Subcutaneous adipose tissue (tissue), 4 donors: Measurements from ENCODE around the gene FLT3LG. TPM values are rescaled to one million over a fixed set of nuclear protein-coding genes. Genes with fewer than 3 reads are reported as not detected.

Experiments
- CTCF ChIP-seq: fragments of 450-650 bp; IDR thresholded peaks from one replicate; pipeline ENCODE4 v1.5.1; 2016; ENCODE audit warnings: low read depth, mild to moderate bottlenecking, control low read depth, antibody characterized with exemption, moderate library complexity
- total RNA-seq, 4 donors: library from RNA; depleted of rRNA; stranded (reverse); fragments of >200 nt; gene quantifications; one replicate each; pipeline ENCODE4 v1.1.0, GENCODE V29; 2016

The FLT3LG gene
- total RNA-seq, 4 donors from 2014 or later, result 3.2 to 11.5 (median 4.4) TPM

GRCh38 chr19:49430172-49430677 is 43.8 kb upstream of the FLT3LG start:
- no peak for TF ChIP-seq CTCF

- TF ChIP-seq CTCF, result no peak
Observed at GRCh38 chr19:49430678-49431329, 43.2 kb upstream of the FLT3LG start.

GRCh38 chr19:49431330-49431749 is 42.7 kb upstream of the FLT3LG start:
- no peak for TF ChIP-seq CTCF

- no peak for TF ChIP-seq CTCF
Observed at GRCh38 chr19:49432141-49433073, 41.6 kb upstream of the FLT3LG start.

- TF ChIP-seq CTCF, result no peak
Observed at GRCh38 chr19:49433240-49433901, 40.6 kb upstream of the FLT3LG start.

- TF ChIP-seq CTCF, result no peak
Observed at GRCh38 chr19:49434907-49435583, 39.0 kb upstream of the FLT3LG start.
